Suprapubic skin (tissue), 4 donors: ENCODE results near the gene TFPI.

Experiments used
- CTCF ChIP-seq, 2 donors: fragments of 200-600 bp in 1 of 2; fragments of 450-650 bp in 1 of 2; sonication (generic) in 1 of 2; IDR thresholded peaks; one replicate each; pipeline ENCODE4 v1.5.1; 2016 to 2019; ENCODE audit warnings: antibody characterized with exemption in 2 of 2, mild to moderate bottlenecking in 1 of 2, moderate library complexity in 1 of 2
- POLR2A ChIP-seq, 2 donors: fragments of 450-650 bp; IDR thresholded peaks; one replicate each; pipeline ENCODE4 v1.6.1; 2017; ENCODE audit warnings: antibody characterized with exemption in 2 of 2, mild to moderate bottlenecking in 2 of 2, moderate library complexity in 2 of 2
- POLR2AphosphoS5 ChIP-seq, 3 donors: sonication (generic); formaldehyde crosslinking; IDR thresholded peaks; one replicate each; pipeline ENCODE4 v1.6.1; 2017; ENCODE audit warnings: antibody characterized with exemption in 3 of 3

GRCh38 chr2:187483537-187483936 is 70.7 kb downstream of the TFPI start:
- TF ChIP-seq POLR2A (IDR thresholded peaks at IDR 0.05) (no peak), CTCF (IDR thresholded peaks at IDR 0.05) (no peak), POLR2AphosphoS5 (IDR thresholded peaks at IDR 0.05) (no peak)
